Smooth muscle cell of bladder (primary cell): ENCODE results near the gene MAST3. TPM values are rescaled to one million over a fixed set of nuclear protein-coding genes. Genes with fewer than 3 reads are reported as not detected.

Experiments used
- total RNA-seq: library from RNA; depleted of rRNA; stranded (reverse); fragments of >200 nt; gene quantifications from 2 replicates; pipeline ENCODE4 v1.2.3, GENCODE V29; 2014

MAST3 gene
- 1.8 and 2.5 TPM in 2 replicates for total RNA-seq

GRCh38 chr19:18097217-18097992, at the start of gene MAST3:
TSS of gene MAST3 (plus strand) at chr19:18097778. CDS start at chr19:18097793, 15 bp downstream.

GRCh38 chr19:18086590-18087138, 10.9 kb upstream of the MAST3 start, which contains the start of gene IL12RB1:
TSS of gene IL12RB1 (minus strand) at chr19:18086934. CDS start at chr19:18086823, 111 bp downstream.

GRCh38 chr19:18152817-18153555, 55.4 kb downstream of the MAST3 start, which contains the start of gene PIK3R2:
TSS of gene PIK3R2 (plus strand) at chr19:18153163. CDS start at chr19:18155880, 2,717 bp downstream.

DNA sequence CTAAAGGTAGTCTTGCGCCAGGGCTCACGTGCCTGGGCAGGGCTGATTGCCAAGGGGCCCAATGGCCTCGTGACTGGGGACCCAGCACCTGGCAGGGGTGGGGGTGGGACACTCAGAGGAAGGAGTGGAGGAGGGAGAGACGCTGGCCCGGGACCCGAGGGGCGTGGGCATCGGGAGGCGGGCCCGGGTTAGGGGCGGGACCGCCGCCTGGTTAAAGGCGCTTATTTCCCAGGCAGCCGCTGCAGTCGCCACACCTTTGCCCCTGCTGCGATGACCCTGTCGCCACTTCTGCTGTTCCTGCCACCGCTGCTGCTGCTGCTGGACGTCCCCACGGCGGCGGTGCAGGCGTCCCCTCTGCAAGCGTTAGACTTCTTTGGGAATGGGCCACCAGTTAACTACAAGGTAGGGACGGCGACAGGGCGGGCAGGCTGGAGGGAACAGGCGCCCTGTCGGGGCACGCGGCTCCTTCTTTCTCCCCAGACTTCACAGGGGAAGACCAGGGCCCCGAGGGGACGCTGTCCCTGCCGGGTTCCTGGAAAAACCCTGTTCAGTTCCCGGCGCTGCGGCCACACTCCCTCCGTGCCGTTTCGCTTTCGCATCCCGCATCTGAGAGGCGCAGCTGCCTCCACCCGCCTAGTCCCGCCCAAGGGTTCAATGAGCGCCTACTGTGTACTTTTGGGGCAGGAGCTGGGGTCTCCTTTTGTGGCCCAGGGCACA, 76.2 kb downstream of the MAST3 start, which contains the start of gene IFI30:
TSS of gene IFI30 (plus strand) at position 242 of the 717 bp plus-strand sequence. CDS start at position 271, 29 bp downstream.

GRCh38 chr19:18192673-18193387, 95.3 kb downstream of the MAST3 start, which contains the start of gene MPV17L2:
TSS of gene MPV17L2 (plus strand) at chr19:18193218. CDS start at chr19:18193282, 64 bp downstream.

Other genes starting within 250 kb of the MAST3 start
- gene JAK3, start 249.8 kb upstream of the MAST3 start, total RNA-seq: 1.00 and 2.3 TPM in 2 replicates
- gene RPL18A, start 237.9 kb upstream of the MAST3 start, total RNA-seq: 1,775 and 1,825 TPM in 2 replicates
- gene SLC5A5, start 225.8 kb upstream of the MAST3 start, total RNA-seq: not detected in 2 replicates
- gene CCDC124, start 164.8 kb upstream of the MAST3 start, total RNA-seq: 28.0 and 34.3 TPM in 2 replicates
- gene KCNN1, start 130.7 kb upstream of the MAST3 start, total RNA-seq: 0.09 TPM in 1 of 2 replicates, not detected in the other
- gene ARRDC2, start 89.6 kb upstream of the MAST3 start, total RNA-seq: 4.0 and 4.4 TPM in 2 replicates
- gene IL12RB1, start 10.8 kb upstream of the MAST3 start, total RNA-seq: 0.14 and 0.18 TPM in 2 replicates
- gene PIK3R2, start 55.4 kb downstream of the MAST3 start, total RNA-seq: 3.4 and 7.4 TPM in 2 replicates
- 7.2 and 11.2 TPM in 2 replicates for gene IFI30, start 76.0 kb downstream of the MAST3 start, total RNA-seq
- 6.0 and 6.4 TPM in 2 replicates for gene MPV17L2, start 95.4 kb downstream of the MAST3 start, total RNA-seq
- gene RAB3A, start 106.3 kb downstream of the MAST3 start, total RNA-seq: 2.4 and 3.1 TPM in 2 replicates
- 0.57 and 4.9 TPM in 2 replicates for gene PDE4C, start 128.7 kb downstream of the MAST3 start, total RNA-seq
- 0.14 and 0.28 TPM in 2 replicates for gene IQCN, start 176.7 kb downstream of the MAST3 start, total RNA-seq
- 47.5 and 69.6 TPM in 2 replicates for gene JUND, start 183.8 kb downstream of the MAST3 start, total RNA-seq
- 78.1 and 107 TPM in 2 replicates for gene LSM4, start 225.3 kb downstream of the MAST3 start, total RNA-seq
- gene PGPEP1, start 242.8 kb downstream of the MAST3 start, total RNA-seq: 33.1 and 44.2 TPM in 2 replicates